ENCODE results near the gene STX18. TPM values are rescaled to one million over a fixed set of nuclear protein-coding genes. Genes with fewer than 3 reads are reported as not detected.
"Not testable (repeated sequence)": the region's sequence is repeated elsewhere in the genome, so short reads cannot be mapped to it uniquely, and the experiment has no call there.

Gene STX18
- total RNA-seq, 1 donor from 2014 or later, result 32.4 TPM

GRCh38 chr4:4438891-4439290, 103.0 kb downstream of the STX18 start:
- no peak for DNase-seq (ENCODE audit: low spot score)

GRCh38 chr4:4437798-4438470, 103.9 kb downstream of the STX18 start:
- no peak for DNase-seq (ENCODE audit: low spot score)

GRCh38 chr4:4436244-4436823, 105.5 kb downstream of the STX18 start:
- DNase-seq (ENCODE audit: low spot score), result no peak

- no peak for DNase-seq (ENCODE audit: low spot score)
Observed at GRCh38 chr4:4433941-4434340, 107.9 kb downstream of the STX18 start.

- no peak for DNase-seq (ENCODE audit: low spot score)
Observed at GRCh38 chr4:4432341-4433125, 109.3 kb downstream of the STX18 start.

- DNase-seq (ENCODE audit: low spot score), result no peak
Observed at GRCh38 chr4:4430492-4431195, 111.2 kb downstream of the STX18 start.

GRCh38 chr4:4428966-4429875, 112.6 kb downstream of the STX18 start:
- DNase-seq (ENCODE audit: low spot score), result no peak

- DNase-seq (ENCODE audit: low spot score), result no peak
Observed at GRCh38 chr4:4427886-4428285, 114.0 kb downstream of the STX18 start.

- DNase-seq (ENCODE audit: low spot score), result no peak
Observed at GRCh38 chr4:4427121-4427870, 114.6 kb downstream of the STX18 start.

GRCh38 chr4:4426511-4427120, 115.2 kb downstream of the STX18 start:
- DNase-seq (ENCODE audit: low spot score), result no peak

GRCh38 chr4:4425696-4426095, 116.2 kb downstream of the STX18 start:
- no peak for DNase-seq (ENCODE audit: low spot score)

- DNase-seq (ENCODE audit: low spot score), result no peak
Observed at GRCh38 chr4:4425119-4425690, 116.6 kb downstream of the STX18 start.

- DNase-seq (ENCODE audit: low spot score), result no peak
Observed at GRCh38 chr4:4424499-4425115, 117.2 kb downstream of the STX18 start.

GRCh38 chr4:4423706-4424498, 117.9 kb downstream of the STX18 start:
- DNase-seq (ENCODE audit: low spot score), result no peak

- DNase-seq (ENCODE audit: low spot score), result no peak
Observed at GRCh38 chr4:4422856-4423499, 118.9 kb downstream of the STX18 start.

- not testable (repeated sequence) for DNase-seq (ENCODE audit: low spot score)
Observed at GRCh38 chr4:4422117-4422516, 119.7 kb downstream of the STX18 start.

GRCh38 chr4:4421356-4421755, 120.5 kb downstream of the STX18 start:
- no peak for DNase-seq (ENCODE audit: low spot score)

- DNase-seq (ENCODE audit: low spot score), result no peak
Observed at GRCh38 chr4:4420421-4420820, 121.4 kb downstream of the STX18 start.
